HCT116 (cell line): ENCODE data around the gene DGCR8.

Source experiments
- CEBPB ChIP-seq: IDR thresholded peaks from 2 replicates; pipeline ENCODE4 v1.6.1; 2012; ENCODE audit warnings: low read depth
- ELF1 ChIP-seq: IDR thresholded peaks from 2 replicates; pipeline ENCODE4 v1.6.1; 2012; ENCODE audit warnings: low read depth, borderline replicate concordance
- EZH2phosphoT487 ChIP-seq: fragments of 200-600 bp; IDR thresholded peaks from 2 replicates; pipeline ENCODE4 v1.6.1; 2018; ENCODE audit warnings: antibody characterized with exemption, borderline replicate concordance
- FOSL1 ChIP-seq: IDR thresholded peaks from 2 replicates; pipeline ENCODE4 v1.6.1; 2012; ENCODE audit warnings: low read depth
- MAX ChIP-seq: IDR thresholded peaks from 2 replicates; pipeline ENCODE4 v1.6.1; 2012
- POLR2A ChIP-seq: IDR thresholded peaks from 2 replicates; pipeline ENCODE4 v1.7.0; 2011; ENCODE audit warnings: borderline replicate concordance; ENCODE audit not compliant: insufficient read depth, insufficient read length; ENCODE audit errors: extremely low read depth
- POLR2AphosphoS5 ChIP-seq: IDR thresholded peaks from 2 replicates; pipeline ENCODE4 v1.6.1; 2011; ENCODE audit warnings: mild to moderate bottlenecking, low read depth, low read length, moderate library complexity
- RAD21 ChIP-seq: IDR thresholded peaks from 2 replicates; pipeline ENCODE4 v1.6.1; 2012; ENCODE audit warnings: low read depth, mild to moderate bottlenecking
- SP1 ChIP-seq: IDR thresholded peaks from 2 replicates; pipeline ENCODE4 v1.6.1; 2012; ENCODE audit warnings: low read depth
- TF ChIP-seq, protein P1 (sequence below): IDR thresholded peaks from 2 replicates; pipeline ENCODE4 v1.6.1; 2012
- TF ChIP-seq, protein P2 (sequence below), 3 experiments: fragments of 200-600 bp in 1 of 3; sonication (generic) in 1 of 3; IDR thresholded peaks in 2 of 3; conservative IDR thresholded peaks in 1 of 3; 2 replicates each; pipeline ENCODE4 v1.5.1; 2012 to 2017; ENCODE audit warnings: low read depth in 2 of 3, low read length in 2 of 3, antibody characterized with exemption in 1 of 3, borderline replicate concordance in 1 of 3, control low read depth in 1 of 3, mild to moderate bottlenecking in 1 of 3, mixed read lengths in 1 of 3, mixed run types in 1 of 3, moderate library complexity in 1 of 3; ENCODE audit not compliant: insufficient read depth in 1 of 3

DNA sequence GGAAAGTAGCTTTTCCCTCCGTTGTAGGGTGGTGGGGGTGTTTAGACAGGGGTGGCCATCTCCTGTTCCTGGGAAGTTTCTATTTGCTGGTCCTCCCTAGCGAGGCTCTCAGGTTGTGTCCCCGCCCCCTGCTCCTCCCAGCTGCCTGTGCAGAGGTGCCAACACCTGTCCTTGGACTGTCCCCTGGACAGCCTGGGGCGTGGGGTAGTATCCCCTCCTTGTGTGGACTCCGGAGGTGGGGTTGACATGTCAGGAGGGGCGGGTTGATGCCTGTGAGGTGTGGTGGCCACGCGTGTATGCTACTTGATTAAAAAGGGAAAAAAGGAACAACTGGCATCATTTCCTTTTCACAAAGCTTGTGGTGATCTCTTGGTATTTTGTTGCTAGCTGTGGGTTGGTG is 21.6 kb downstream of the DGCR8 start:
- TF ChIP-seq POLR2AphosphoS5 (no peak), POLR2A (no peak), MAX (no peak), ELF1 (no peak), CEBPB (no peak), EZH2phosphoT487 (no peak), RAD21 (no peak), FOSL1 (no peak), SP1 (no peak)
- TF ChIP-seq, protein P1, sequence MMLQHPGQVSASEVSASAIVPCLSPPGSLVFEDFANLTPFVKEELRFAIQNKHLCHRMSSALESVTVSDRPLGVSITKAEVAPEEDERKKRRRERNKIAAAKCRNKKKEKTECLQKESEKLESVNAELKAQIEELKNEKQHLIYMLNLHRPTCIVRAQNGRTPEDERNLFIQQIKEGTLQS, result no peak
- TF ChIP-seq, protein P2, sequence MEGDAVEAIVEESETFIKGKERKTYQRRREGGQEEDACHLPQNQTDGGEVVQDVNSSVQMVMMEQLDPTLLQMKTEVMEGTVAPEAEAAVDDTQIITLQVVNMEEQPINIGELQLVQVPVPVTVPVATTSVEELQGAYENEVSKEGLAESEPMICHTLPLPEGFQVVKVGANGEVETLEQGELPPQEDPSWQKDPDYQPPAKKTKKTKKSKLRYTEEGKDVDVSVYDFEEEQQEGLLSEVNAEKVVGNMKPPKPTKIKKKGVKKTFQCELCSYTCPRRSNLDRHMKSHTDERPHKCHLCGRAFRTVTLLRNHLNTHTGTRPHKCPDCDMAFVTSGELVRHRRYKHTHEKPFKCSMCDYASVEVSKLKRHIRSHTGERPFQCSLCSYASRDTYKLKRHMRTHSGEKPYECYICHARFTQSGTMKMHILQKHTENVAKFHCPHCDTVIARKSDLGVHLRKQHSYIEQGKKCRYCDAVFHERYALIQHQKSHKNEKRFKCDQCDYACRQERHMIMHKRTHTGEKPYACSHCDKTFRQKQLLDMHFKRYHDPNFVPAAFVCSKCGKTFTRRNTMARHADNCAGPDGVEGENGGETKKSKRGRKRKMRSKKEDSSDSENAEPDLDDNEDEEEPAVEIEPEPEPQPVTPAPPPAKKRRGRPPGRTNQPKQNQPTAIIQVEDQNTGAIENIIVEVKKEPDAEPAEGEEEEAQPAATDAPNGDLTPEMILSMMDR (IDR thresholded peaks at IDR 0.05 in 2 of 3, conservative IDR thresholded peaks at IDR 0.05 in 1 of 3; ENCODE audit: borderline replicate concordance in 1 of 3, insufficient read depth in 1 of 3, low read depth in 2 of 3, low read length in 2 of 3), result no peak
